Measurements from ENCODE around the gene UCK1.

UCK1 gene

DNA sequence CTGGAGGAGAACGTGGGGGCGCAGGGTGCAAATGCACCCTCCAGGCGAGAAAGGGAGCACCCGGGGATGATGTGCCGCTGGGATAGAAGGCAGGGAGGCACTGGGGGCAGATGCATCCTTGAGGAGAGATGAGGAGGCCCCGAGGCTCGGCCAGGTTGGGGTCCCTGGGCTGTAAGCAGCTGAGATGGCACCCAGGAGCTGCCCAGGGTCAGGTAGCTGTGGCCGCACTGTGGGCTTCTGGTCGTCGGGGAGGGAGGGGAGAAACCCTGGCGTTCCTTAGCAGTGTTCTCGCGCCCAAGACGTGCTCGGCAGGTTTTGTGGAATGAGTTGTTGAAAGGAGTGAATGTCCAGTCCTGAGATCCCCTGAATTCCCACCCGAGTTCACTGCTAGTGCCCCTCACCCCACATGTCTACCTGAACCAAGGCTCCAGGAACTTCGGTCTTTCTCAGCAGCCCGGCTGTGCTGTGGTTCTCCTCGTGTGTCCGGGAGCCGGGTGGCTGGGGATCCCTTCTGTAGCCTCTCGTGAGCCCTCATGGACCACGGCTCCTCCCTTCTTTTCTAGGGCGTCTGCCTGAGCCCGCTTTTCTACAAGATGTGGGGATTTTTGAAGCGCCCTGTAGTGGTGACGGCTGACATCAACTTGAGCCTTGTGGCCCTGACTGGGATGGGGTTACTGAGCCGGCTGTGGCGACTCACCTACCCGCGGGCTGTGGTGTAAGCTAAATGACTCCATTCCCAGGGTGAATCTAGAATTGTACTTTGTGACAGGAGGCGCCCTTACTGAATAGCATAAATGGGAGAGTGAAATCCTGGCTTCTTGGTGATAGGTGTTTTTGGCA lies 27.2 kb downstream of the UCK1 start:
- in situ Hi-C loops (cut with MboI; ENCODE audit: low sequenced_read_pairs, unreplicated experiment), result no loop called here
- TF ChIP-seq, protein P1, sequence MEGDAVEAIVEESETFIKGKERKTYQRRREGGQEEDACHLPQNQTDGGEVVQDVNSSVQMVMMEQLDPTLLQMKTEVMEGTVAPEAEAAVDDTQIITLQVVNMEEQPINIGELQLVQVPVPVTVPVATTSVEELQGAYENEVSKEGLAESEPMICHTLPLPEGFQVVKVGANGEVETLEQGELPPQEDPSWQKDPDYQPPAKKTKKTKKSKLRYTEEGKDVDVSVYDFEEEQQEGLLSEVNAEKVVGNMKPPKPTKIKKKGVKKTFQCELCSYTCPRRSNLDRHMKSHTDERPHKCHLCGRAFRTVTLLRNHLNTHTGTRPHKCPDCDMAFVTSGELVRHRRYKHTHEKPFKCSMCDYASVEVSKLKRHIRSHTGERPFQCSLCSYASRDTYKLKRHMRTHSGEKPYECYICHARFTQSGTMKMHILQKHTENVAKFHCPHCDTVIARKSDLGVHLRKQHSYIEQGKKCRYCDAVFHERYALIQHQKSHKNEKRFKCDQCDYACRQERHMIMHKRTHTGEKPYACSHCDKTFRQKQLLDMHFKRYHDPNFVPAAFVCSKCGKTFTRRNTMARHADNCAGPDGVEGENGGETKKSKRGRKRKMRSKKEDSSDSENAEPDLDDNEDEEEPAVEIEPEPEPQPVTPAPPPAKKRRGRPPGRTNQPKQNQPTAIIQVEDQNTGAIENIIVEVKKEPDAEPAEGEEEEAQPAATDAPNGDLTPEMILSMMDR (IDR thresholded peaks at IDR 0.05; ENCODE audit: borderline replicate concordance, control extremely low read depth, extremely low read depth, insufficient read depth, missing control alignments), result peak; percentile 9
- DNase-seq (ENCODE audit: low spot score), result peak; percentile 77

DNA sequence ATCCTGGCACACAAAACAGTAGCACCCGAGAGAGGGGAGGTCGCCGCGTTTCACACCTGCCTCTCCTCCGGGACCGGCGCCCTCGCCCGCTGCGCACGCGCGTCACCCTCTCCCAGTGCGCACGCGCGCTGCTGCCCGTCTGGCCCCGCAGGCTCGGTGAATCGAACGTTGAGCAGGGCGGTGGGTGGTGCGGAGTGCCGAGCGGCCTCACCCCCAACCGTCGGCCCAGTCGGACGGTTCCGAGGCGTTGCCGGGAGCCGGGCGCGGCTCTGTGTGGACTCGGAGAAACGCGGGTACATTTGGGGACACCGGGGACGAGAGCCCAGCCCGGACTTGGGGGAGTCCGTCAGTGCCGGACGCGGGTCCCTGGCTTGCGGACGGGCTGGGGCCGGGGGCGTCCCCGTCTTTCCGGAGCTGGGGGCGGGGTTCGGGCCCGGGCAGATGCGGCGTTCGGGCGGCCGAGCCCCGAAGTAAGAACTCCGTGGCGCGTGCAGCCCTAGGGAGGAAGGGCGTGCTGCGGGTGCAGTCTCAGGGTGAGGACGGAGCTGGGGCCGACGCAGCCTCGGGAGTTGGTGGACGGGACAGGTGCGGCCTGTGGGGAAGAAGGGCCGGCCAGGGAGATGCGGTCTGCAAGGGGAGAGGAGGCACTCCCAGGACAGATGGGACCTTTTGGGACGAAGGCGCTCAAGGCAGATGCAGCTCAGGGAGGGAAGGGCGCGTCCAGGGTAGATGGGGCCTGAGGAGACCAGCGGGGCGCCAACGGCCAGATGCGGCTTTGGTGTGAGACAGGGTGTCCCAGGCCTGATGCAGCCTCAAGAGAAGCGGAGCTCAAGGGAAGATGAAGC lies 28.1 kb downstream of the UCK1 start, which contains the start of gene POMT1:
Gene POMT1 (plus strand): TSS at position 138 of the 845 bp plus-strand sequence. CDS start 1,301 bp downstream, outside the sequence.
- TF ChIP-seq, protein P1 (IDR thresholded peaks at IDR 0.05; ENCODE audit: borderline replicate concordance, control extremely low read depth, extremely low read depth, insufficient read depth, missing control alignments), result no peak
- in situ Hi-C loops (cut with MboI; ENCODE audit: low sequenced_read_pairs, unreplicated experiment), result no loop called here
- peak; percentile 98 for DNase-seq (ENCODE audit: low spot score)

DNA sequence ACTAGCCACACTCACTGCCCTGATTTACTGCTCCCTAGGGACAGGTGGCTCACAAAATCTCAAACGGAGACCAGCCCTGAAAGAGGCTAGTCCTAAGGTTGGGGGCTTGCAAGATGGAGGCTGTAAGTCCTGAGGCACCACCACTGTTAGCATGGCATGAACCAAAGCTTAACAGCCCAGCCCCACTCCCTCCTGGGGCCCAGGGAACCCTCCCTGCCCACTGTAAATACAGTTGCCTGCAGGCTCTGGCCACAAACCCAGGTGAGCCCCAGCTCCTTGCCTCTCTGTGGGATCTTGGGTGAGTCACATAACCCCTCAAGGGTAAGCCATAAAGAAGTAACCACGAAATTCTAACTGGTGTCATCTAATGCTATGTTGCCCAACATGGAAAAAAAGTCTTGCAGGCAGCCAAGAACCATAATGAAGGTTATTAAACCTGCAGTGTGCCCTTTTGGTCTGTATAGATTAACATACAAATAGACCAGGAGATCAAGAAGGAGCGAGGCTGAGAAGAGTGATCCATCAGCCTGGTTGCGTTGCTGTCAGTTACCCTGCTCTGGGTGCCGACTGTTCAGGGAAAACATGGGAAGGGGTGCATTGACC lies 30.0 kb downstream of the UCK1 start:
- in situ Hi-C loops (cut with MboI; ENCODE audit: low sequenced_read_pairs, unreplicated experiment), result no loop called here
- TF ChIP-seq, protein P1 (IDR thresholded peaks at IDR 0.05; ENCODE audit: borderline replicate concordance, control extremely low read depth, extremely low read depth, insufficient read depth, missing control alignments), result no peak
- no peak for DNase-seq (ENCODE audit: low spot score)

DNA sequence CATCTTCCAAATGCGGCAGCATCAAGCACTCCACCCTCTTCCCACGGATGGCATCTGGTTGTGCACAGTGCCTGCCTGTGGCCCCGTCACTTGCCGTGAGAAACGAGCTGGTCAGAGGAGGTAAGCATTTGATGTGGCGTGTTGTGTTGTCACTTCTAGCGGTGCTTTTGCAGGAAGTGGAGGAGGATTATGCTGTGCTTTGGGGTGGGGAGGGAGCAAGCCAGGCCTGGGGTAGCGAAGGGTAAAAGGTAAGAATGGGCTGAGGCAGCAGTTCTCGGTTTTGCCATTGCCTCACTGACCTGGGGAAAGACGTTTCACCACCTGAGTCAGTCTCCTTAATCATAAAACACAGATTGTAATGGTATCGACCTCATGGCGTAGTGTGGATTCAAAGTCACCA lies 30.7 kb downstream of the UCK1 start:
- in situ Hi-C loops (cut with MboI; ENCODE audit: low sequenced_read_pairs, unreplicated experiment), result no loop called here
- TF ChIP-seq, protein P1 (IDR thresholded peaks at IDR 0.05; ENCODE audit: borderline replicate concordance, control extremely low read depth, extremely low read depth, insufficient read depth, missing control alignments), result no peak
- DNase-seq (ENCODE audit: low spot score), result no peak

DNA sequence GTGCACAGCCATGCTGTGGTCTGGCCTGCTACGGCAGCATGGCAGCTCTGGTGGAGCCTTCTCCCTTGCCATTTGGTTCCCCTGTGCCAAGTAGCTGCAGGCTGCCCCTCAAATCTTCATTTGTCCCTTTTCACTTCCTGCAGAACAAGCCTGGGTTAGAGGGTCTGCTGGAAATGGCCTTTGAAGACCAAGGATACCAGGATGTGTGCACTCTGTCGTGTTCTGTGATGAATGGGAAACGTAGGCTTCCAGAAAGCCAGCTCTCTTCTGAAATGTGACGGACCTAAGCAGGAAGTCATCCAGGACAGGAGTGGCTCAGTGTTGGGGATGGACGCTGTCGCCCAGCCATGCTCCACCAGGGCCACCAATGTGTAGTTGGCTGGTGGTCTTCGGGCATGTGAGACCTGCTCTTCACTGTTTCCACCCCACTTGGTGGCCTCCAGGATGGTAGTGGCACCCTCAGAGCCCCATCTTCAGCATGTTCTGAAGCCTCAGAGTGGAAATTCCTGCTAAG lies 31.8 kb downstream of the UCK1 start:
- TF ChIP-seq, protein P1 (IDR thresholded peaks at IDR 0.05; ENCODE audit: borderline replicate concordance, control extremely low read depth, extremely low read depth, insufficient read depth, missing control alignments), result no peak
- in situ Hi-C loops (cut with MboI; ENCODE audit: low sequenced_read_pairs, unreplicated experiment), result no loop called here
- DNase-seq (ENCODE audit: low spot score), result no peak

DNA sequence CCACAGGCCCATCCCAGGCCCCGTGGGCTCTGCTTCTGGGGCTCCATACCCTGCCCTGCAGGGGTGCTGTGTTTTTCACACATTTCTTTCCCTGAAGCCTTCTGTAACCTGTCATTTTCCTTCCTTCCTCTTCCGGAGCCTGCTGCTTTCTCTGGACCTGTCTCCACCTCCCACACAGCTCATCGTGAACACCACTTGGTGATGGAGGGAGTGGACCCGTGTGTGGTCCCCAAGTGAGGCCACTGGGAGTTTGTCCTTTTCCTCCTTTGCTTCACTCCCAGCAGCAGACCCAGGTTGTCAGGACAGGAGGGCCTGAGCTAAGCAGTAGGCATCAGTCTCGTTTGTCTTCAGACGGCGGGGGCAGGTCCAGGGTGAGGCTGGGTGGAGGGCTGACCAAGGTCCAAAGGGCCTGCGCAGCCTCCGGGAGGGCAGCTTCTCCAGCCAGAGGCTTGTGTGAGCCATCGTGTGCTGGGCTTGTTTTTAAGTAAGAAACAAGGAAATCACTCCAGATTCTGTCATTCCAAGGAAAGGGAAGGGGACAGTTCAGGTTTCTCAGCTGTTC lies 34.1 kb downstream of the UCK1 start:
- DNase-seq (ENCODE audit: low spot score), result no peak
- in situ Hi-C loops (cut with MboI; ENCODE audit: low sequenced_read_pairs, unreplicated experiment), result no loop called here
- TF ChIP-seq, protein P1 (IDR thresholded peaks at IDR 0.05; ENCODE audit: borderline replicate concordance, control extremely low read depth, extremely low read depth, insufficient read depth, missing control alignments), result no peak
